ENCODE results near the gene C15orf39. TPM values are rescaled to one million over a fixed set of nuclear protein-coding genes. Genes with fewer than 3 reads are reported as not detected.

The C15orf39 gene
- total and polyA plus RNA-seq, 9 of the 15 experiments (the other 6 are each of a cell fraction or from before 2014, with no cell fraction given): 0.31 to 29.8 (median 4.4) TPM

DNA sequence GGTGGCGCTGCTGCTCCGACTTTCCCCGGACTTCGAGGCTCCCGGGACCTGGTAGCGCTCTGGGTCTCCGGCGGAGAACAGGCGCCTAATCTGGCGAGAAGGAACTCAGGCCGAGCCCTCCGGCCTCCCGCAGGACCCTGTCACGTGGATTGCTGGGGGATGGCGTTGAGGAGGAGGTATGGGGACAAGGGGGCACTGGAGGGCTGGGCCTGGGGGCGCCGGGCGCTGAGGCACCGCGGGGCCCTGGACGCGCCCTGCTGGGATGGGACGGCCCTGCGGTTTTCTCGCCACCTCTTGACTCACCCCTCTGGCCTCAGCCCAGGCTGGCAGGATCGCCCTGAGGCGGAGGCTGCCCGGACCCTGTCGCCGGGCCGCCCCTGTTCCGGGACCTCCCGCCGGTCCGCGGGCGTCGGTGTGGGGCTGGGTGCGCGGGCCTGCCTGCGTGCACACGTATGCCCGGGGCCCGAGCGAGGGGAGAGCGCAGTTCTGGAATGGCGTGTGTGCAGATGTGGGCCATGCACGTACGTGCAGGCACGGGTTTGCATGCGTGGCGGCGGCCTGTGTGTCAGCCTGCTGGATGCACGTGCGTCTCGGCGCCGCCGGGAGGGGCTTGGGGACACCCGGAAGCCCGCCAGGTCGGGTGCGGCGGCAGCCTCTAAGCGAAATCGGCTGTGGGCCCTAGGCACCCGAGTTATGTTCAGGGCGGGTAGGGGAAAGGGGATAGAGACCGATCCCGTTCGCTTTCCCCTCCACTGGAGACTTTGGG, 752 bp downstream of the C15orf39 start:
- Histone ChIP-seq H3K36me3 (ENCODE audit: control insufficient read depth, insufficient read depth, low read length) (peaks cover 24% of the 10 kb centered on the region; the same call in 2 of the 3 replicates), H3K4me2 (ENCODE audit: insufficient read depth, low read length) (peak overlapping the region; percentile 89), H4K20me1 (replicated peaks; ENCODE audit: control insufficient read depth, insufficient read depth, low read length) (peaks cover 40% of the 10 kb centered on the region), H3K4me3 (peak overlapping the region; percentile 89), H3K9ac (ENCODE audit: insufficient read depth in 1 of 2, low read depth in 2 of 2, low read length in 2 of 2) (peak overlapping the region; percentile 86 to 95), H3K9me3 (replicated peaks; ENCODE audit: control insufficient read depth, insufficient read depth, low read depth, low read length) (no peaks in the 10 kb centered on the region), H3K79me2 (ENCODE audit: control insufficient read depth, insufficient read depth, low read length) (peaks cover 55% of the 10 kb centered on the region), H3K27me3 (ENCODE audit: control insufficient read depth in 2 of 2, insufficient read depth in 2 of 2, low read length in 2 of 2) (no peaks in the 10 kb centered on the region; a peak in 1 of 5 replicates), H3K27ac (ENCODE audit: extremely low read depth, low read depth, low read length) (peak overlapping the region; percentile 84), H2AFZ (ENCODE audit: low read depth, low read length) (peak overlapping the region; percentile 92), H3K4me1 (replicated peaks in 1 of 2; ENCODE audit: control insufficient read depth in 2 of 2, insufficient read depth in 2 of 2, low read length in 2 of 2) (peaks cover 44 to 50% of the 10 kb centered on the region in 2 experiments), H3K9me1 (ENCODE audit: control insufficient read depth, insufficient read depth, low read length) (peaks cover 11% of the 10 kb centered on the region)
- no TSS peak for BruUV-seq (replicated peaks)
- in situ Hi-C loops (cut with MboI): loop anchor here (5.0 kb wide), 1 partner anchor 175 kb away; no protein-coding TSS in a partner anchor
- intact Hi-C loops (cut with micrococcal nuclease): loop anchor here (1.0 to 10.0 kb wide), 4 partner anchors 75 to 428 kb away; partner anchors contain the start of gene RPP25
- DNase-seq (ENCODE audit: extremely low read depth in 1 of 4, low spot score in 3 of 4) (peak; percentile 62 to 82 (median 72)), ATAC-seq (peak; percentile 63), FAIRE-seq (no peak)
- POLR2A ChIA-PET: interaction anchor here (0.5 to 2.7 kb wide), 11 partner anchors 10 to 442 kb away, joined by 3 to 20 read pairs (median 4); no protein-coding TSS in a partner anchor
- WGBS (ENCODE audit: insufficient coverage, low coverage, missing lambda C conversion rate): under 1% methylated on average over 57 of the region's 71 CpGs
- CTCF ChIA-PET (ENCODE audit: low intra/inter-chr PET ratio): interaction anchor here (1.9 to 4.7 kb wide), 2 partner anchors 159 to 173 kb away, joined by 9 to 76 read pairs; no protein-coding TSS in a partner anchor
- TF ChIP-seq ERF (CRISPR knock-in tag; IDR thresholded peaks at IDR 0.05): no peak
- TF ChIP-seq ZFP1 (CRISPR knock-in tag; IDR thresholded peaks at IDR 0.05): no peak
- TF ChIP-seq NONO (IDR thresholded peaks at IDR 0.05; ENCODE audit: low read depth in 2 of 2, low read length in 1 of 2): 0 out of 4 replicates have a peak, but pooled peaks of 1 of the 2 experiments have one; percentile 13
- TF ChIP-seq ARID4B (CRISPR knock-in tag; IDR thresholded peaks at IDR 0.05): peak; percentile 93
- TF ChIP-seq, protein P1, sequence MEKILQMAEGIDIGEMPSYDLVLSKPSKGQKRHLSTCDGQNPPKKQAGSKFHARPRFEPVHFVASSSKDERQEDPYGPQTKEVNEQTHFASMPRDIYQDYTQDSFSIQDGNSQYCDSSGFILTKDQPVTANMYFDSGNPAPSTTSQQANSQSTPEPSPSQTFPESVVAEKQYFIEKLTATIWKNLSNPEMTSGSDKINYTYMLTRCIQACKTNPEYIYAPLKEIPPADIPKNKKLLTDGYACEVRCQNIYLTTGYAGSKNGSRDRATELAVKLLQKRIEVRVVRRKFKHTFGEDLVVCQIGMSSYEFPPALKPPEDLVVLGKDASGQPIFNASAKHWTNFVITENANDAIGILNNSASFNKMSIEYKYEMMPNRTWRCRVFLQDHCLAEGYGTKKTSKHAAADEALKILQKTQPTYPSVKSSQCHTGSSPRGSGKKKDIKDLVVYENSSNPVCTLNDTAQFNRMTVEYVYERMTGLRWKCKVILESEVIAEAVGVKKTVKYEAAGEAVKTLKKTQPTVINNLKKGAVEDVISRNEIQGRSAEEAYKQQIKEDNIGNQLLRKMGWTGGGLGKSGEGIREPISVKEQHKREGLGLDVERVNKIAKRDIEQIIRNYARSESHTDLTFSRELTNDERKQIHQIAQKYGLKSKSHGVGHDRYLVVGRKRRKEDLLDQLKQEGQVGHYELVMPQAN (IDR thresholded peaks at IDR 0.05; ENCODE audit: borderline replicate concordance): peak; percentile 85
- TF ChIP-seq DDX20 (tag; IDR thresholded peaks at IDR 0.05; ENCODE audit: low read depth): no peak
- peak; percentile 28; the same call in 1 of the 2 replicates for TF ChIP-seq E4F1 (CRISPR knock-in tag; IDR thresholded peaks at IDR 0.05; ENCODE audit: borderline replicate concordance)
- peak; percentile 3; the same call in 1 of the 2 replicates for TF ChIP-seq SP1 (CRISPR knock-in tag; IDR thresholded peaks at IDR 0.05)
